ENCODE measurements around the gene EIF3D.
"Not testable (repeated sequence)": the region's sequence is repeated elsewhere in the genome, so short reads cannot be mapped to it uniquely, and the experiment has no call there.

The EIF3D gene

GRCh38 chr22:36538529-36538928 lies 9.6 kb upstream of the EIF3D start:
- H3K9me3 ChIP-seq (ENCODE audit: severe bottlenecking): no peaks in the 10 kb centered on the region
- no peaks in the 10 kb centered on the region for H3K36me3 ChIP-seq (ENCODE audit: low read depth)
- TF ChIP-seq CTCF (IDR thresholded peaks at IDR 0.05; ENCODE audit: poor library complexity, severe bottlenecking): no peak
- DNase-seq (ENCODE audit: low spot score) (no peak), ATAC-seq (ENCODE audit: low read depth) (no peak)
- peaks cover 18% of the 10 kb centered on the region for H3K4me1 ChIP-seq (ENCODE audit: insufficient read depth, poor library complexity, severe bottlenecking)
- H3K27ac ChIP-seq (ENCODE audit: poor library complexity, severe bottlenecking): no peak overlapping the region
- no peaks in the 10 kb centered on the region for H3K27me3 ChIP-seq (ENCODE audit: insufficient read depth, poor library complexity, severe bottlenecking)
- no peak overlapping the region for H3K4me3 ChIP-seq (ENCODE audit: severe bottlenecking)

- Histone ChIP-seq H3K4me1 (ENCODE audit: insufficient read depth, poor library complexity, severe bottlenecking) (peaks cover 9% of the 10 kb centered on the region), H3K27ac (ENCODE audit: poor library complexity, severe bottlenecking) (no peak overlapping the region)
- no peak for DNase-seq (ENCODE audit: low spot score)
Observed at GRCh38 chr22:36536717-36537116, 7.8 kb upstream of the EIF3D start.

GRCh38 chr22:36533320-36533719 lies 4.4 kb upstream of the EIF3D start:
- H3K36me3 ChIP-seq (ENCODE audit: low read depth): not testable (repeated sequence)

More at GRCh38 chr22:36536717-36537116, 7.8 kb upstream of the EIF3D start:
- TF ChIP-seq CTCF (IDR thresholded peaks at IDR 0.05; ENCODE audit: poor library complexity, severe bottlenecking): no peak
- Histone ChIP-seq H3K27me3 (ENCODE audit: insufficient read depth, poor library complexity, severe bottlenecking) (no peaks in the 10 kb centered on the region), H3K36me3 (ENCODE audit: low read depth) (no peaks in the 10 kb centered on the region), H3K4me3 (ENCODE audit: severe bottlenecking) (no peak overlapping the region), H3K9me3 (ENCODE audit: severe bottlenecking) (no peaks in the 10 kb centered on the region)
- ATAC-seq (ENCODE audit: low read depth): no peak

GRCh38 chr22:36532466-36532865 lies 3.5 kb upstream of the EIF3D start:
- ATAC-seq (ENCODE audit: low read depth): no peak
- peaks cover 6% of the 10 kb centered on the region for H3K36me3 ChIP-seq (ENCODE audit: low read depth)
- no peak overlapping the region for H3K4me3 ChIP-seq (ENCODE audit: severe bottlenecking)
- DNase-seq (ENCODE audit: low spot score): no peak
- H3K9me3 ChIP-seq (ENCODE audit: severe bottlenecking): no peaks in the 10 kb centered on the region
- no peak for TF ChIP-seq CTCF (IDR thresholded peaks at IDR 0.05; ENCODE audit: poor library complexity, severe bottlenecking)
- H3K27ac ChIP-seq (ENCODE audit: poor library complexity, severe bottlenecking): no peak overlapping the region
- H3K27me3 ChIP-seq (ENCODE audit: insufficient read depth, poor library complexity, severe bottlenecking): no peaks in the 10 kb centered on the region
- H3K4me1 ChIP-seq (ENCODE audit: insufficient read depth, poor library complexity, severe bottlenecking): peaks cover 10% of the 10 kb centered on the region

More at GRCh38 chr22:36533320-36533719, 4.4 kb upstream of the EIF3D start:
- H3K27me3 ChIP-seq (ENCODE audit: insufficient read depth, poor library complexity, severe bottlenecking); H3K4me3 ChIP-seq (ENCODE audit: severe bottlenecking); DNase-seq (ENCODE audit: low spot score); H3K9me3 ChIP-seq (ENCODE audit: severe bottlenecking); ATAC-seq (ENCODE audit: low read depth); H3K27ac ChIP-seq (ENCODE audit: poor library complexity, severe bottlenecking); H3K4me1 ChIP-seq (ENCODE audit: insufficient read depth, poor library complexity, severe bottlenecking): not testable (repeated sequence)

- Histone ChIP-seq H3K27me3 (ENCODE audit: insufficient read depth, poor library complexity, severe bottlenecking) (no peaks in the 10 kb centered on the region), H3K4me3 (ENCODE audit: severe bottlenecking) (peak overlapping the region; percentile 60), H3K9me3 (ENCODE audit: severe bottlenecking) (no peaks in the 10 kb centered on the region), H3K4me1 (ENCODE audit: insufficient read depth, poor library complexity, severe bottlenecking) (peaks cover 10% of the 10 kb centered on the region), H3K36me3 (ENCODE audit: low read depth) (peaks cover 47% of the 10 kb centered on the region), H3K27ac (ENCODE audit: poor library complexity, severe bottlenecking) (peak overlapping the region; percentile 81)
- DNase-seq (ENCODE audit: low spot score): no peak
- ATAC-seq (ENCODE audit: low read depth): no peak
- no peak for TF ChIP-seq CTCF (IDR thresholded peaks at IDR 0.05; ENCODE audit: poor library complexity, severe bottlenecking)
Observed at GRCh38 chr22:36528341-36528740, 625 bp downstream of the EIF3D start.

Data from RWPE2 (cell line).